ENCODE results near the gene ZBTB40.

- TF ChIP-seq ZNF670 (tag by site-specific recombination; IDR thresholded peaks at IDR 0.05; ENCODE audit: low read depth) (no peak), GLIS2 (tag by site-specific recombination; IDR thresholded peaks at IDR 0.05) (no peak), ZNF23 (tag by site-specific recombination; IDR thresholded peaks at IDR 0.05; ENCODE audit: borderline replicate concordance) (no peak), CTCF (tag by site-specific recombination; IDR thresholded peaks at IDR 0.05) (no peak), ZBTB11 (tag by site-specific recombination; conservative IDR thresholded peaks at IDR 0.05; ENCODE audit: low read depth) (no peak), ZNF121 (tag by site-specific recombination; IDR thresholded peaks at IDR 0.05) (no peak), YY2 (tag by site-specific recombination; IDR thresholded peaks at IDR 0.05) (no peak), MEIS1 (CRISPR knock-in tag; IDR thresholded peaks at IDR 0.05; ENCODE audit: borderline replicate concordance) (no peak)
Observed at GRCh38 chr1:22543679-22544078, 92.0 kb downstream of the ZBTB40 start.
